Activated CD4-positive, alpha-beta T cell treated with anti-CD3 and anti-CD28 coated beads for 24 hours (primary cell): Measurements from ENCODE around the gene CCDC9B.

ENCODE experiments used
- DNase-seq, 2 donors: peaks; one replicate each; pipeline ENCODE4 v3.0.0-alpha.2; 2020; ENCODE audit warnings: low read depth in 2 of 2

The CCDC9B gene

DNA sequence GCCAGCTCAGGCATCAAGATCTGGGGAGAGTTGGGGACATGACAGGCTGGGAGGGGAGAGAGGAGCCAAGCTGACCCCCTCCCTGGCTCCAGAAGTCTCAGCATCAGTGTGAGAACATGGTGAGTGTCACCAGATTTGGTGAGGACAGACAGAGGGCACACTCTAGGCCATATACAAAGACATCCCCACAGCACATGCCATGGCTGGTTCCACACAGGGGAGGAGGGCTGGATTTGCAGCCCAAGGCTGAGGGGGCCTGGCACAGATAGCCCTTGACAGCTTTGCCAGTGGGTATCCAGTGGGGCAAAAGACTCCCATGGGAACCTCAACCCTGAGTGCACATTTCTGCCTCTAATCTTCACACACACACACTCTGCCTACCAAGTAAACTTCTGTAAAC lies 47.7 kb downstream of the CCDC9B start:
- no peak for DNase-seq

GRCh38 chr15:40292246-40292645 lies 48.5 kb downstream of the CCDC9B start:
- no peak for DNase-seq

DNA sequence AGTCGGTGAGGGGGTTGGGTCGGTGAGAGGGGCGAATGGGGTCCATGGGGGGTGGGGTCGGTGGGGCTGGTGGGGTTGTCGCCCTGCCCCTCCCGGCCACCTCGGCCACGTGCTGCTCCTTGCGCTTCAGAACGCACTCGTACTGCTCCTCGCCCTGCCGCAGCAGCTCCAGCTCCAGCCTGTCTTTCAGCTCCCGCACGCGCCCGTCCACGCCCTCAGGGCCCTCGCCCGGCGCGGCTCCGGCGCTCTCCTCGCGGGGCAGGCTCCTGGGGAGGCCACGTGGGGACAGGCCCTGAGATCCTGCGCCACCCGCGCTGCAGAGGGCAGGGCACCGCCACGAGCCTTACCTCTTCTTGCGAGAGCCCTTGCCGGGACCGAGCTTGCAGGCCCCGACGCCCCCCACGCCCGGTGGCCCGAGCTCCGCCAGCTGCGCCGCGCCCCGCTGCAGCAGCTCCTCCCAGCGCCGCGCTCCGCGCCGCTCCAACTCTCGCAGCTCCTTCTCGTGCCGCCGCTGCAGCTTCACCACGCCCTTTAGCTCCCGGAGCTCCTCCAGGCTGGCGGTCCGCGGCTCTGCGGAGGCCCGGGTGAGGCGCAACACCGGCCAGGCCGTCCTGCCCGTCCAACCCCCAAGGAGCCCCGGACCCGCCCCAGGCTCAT lies 49.7 kb downstream of the CCDC9B start:
- DNase-seq, result no peak

- DNase-seq, result no peak
These were observed 50.2 kb downstream of the CCDC9B start for GRCh38 chr15:40290545-40290917.

DNA sequence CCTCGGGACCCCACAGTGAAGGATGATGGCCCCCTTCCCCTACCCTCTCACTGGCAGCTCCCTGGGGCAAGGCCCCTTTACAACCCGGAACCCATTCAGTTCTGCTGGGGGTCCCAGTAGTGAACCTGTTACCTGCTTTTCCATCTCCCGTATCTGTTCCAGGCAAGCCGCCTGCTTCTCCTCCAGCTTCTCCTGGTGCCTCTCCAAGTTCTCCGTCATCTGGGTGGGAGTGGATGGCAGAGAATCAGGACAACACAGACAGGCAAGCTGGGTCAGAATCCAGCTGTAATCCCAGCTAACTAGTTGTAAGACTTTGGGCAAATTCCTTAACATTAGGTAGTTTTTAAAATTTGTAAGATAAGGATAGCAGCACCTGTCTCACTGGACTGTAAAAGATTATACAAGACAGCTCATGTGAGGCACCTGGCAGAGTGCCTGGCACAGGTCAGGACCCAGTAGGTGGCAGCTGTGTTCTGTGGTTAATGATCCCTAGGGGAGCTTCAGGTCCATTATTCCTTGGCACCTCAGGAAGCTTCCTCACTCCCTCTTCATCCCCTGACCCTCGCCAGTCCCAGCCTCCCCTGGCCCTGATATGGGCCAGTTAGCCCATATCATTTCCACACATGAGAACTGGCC lies 51.5 kb downstream of the CCDC9B start:
- no peak for DNase-seq

- DNase-seq, result no peak
These were observed 52.8 kb downstream of the CCDC9B start for GRCh38 chr15:40287968-40288367.

- DNase-seq, result no peak
These were observed 53.2 kb downstream of the CCDC9B start for GRCh38 chr15:40287505-40287904.

- DNase-seq, result no peak
These were observed 53.9 kb downstream of the CCDC9B start for GRCh38 chr15:40286794-40287193.

- DNase-seq, result no peak
These were observed 54.6 kb downstream of the CCDC9B start for GRCh38 chr15:40286061-40286532.

DNA sequence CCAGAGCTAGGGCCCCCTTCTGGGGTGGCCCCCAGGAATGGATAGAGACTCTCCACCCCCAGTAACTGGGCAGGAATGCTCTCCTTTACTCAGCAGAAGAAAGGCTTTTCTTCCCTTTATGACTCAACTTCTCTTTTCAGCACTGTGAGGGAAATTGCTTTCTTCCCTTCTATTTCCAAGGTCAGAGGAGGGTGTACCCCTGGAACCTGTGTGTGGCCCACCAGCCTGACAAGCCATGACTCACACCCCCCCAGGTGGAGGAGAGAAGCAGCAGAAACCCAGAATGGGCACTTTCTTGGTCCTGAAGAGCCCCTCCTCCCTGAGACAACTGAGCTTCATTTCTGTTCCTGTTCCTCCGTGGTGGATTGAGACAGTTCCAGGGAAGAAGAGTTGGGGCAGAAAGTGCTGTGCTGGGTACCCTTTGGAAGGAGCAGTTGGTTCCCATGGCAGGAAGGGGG lies 55.2 kb downstream of the CCDC9B start:
- DNase-seq, result no peak

DNA sequence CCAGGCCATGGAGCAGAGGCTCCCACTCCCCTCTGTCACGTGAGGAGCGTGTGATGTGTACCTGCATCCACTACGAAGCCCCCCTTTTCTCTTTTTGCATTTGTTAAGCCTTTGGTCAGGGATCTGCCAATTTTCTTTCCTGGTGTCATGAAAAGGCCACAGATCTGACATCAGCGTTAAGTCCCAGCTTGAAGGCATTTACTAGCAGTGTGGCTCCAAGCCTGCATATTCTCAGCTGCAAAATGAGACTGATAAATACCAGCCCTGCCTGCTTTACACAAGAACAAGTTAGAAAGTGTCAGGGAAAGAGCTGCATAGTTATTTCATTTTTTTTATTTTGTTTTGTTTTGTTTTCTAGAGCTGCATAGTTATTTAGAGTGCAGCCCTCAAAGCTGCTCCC lies 55.6 kb downstream of the CCDC9B start:
- DNase-seq, result no peak

DNA sequence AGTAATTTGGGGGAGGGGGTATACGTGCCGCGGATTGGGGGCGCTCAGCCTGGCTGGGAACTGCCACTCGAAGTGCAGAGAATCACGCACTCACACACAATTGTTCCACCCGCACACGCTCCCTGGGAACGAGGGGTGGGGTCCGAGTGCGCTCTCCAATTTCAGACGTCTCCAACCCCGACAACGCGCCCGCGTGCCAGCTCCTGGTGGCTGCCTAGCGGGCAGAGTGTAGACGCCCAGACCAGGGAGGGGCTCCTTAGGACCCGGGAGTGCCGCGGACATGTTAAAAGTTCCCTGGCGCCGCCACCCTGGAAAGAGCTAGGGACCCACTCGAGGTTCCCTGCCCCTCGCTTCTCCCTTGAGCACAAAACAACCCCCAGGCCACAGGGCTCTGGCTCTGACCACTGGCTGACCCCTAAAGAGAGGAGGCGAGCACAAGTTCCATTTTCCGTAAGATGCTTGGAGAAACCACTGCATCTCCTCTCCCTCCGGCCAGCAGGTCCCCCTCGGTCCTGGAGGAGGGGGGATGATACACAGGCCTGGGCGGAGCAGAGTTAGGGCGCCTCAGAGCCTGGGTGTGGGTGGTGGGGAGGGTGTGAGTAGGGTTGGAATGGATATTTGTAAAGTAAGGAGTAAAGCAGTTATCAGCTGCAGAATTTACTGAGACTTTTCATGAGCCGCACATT lies 57.0 kb downstream of the CCDC9B start:
- DNase-seq, result no peak

DNA sequence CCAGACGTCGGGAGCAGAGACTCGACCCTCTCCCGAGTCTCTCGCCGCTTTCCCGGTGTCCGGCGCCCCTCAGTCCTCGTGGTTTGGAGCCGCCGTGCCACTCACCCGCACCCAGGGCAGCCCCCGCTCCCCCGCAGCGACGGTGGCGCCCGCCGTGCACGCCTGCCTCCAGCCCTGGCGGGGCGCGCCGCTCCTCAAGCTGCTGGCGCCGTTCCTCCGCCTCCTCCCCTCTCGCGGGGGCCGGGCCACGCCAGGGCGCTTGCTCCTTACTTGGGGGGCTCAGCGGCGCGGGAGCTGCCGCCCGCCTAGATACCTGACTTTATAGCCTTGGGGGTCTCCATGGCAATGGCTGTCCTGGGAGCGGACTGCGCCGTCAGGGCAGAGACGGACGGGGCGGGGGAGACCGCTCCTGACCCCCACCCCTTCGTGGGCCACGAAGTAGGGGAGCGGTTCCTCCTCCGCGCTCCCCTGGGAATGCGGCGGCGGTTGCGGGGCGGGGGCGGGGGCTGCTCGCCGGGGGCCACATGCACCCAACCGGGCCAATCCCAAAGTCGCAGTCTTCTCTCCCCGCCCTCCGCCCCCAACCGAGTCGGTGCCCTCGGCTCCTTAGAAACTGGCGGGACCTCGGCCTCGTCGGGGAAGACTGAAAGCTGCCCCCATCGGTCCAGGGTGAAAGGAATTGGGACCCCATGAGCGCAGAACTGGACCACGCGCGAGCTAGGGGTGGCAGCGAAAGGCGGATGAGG lies 57.7 kb downstream of the CCDC9B start, which contains the start of gene ANKRD63:
Gene ANKRD63 (minus strand): TSS at position 196 of the 746 bp plus-strand sequence. CDS start 478 bp downstream, outside the sequence.
- DNase-seq, result peak in 1 of 2 donors; percentile 15

GRCh38 chr15:40282147-40282868 lies 58.4 kb downstream of the CCDC9B start:
- DNase-seq, result peak in 1 of 2 donors; percentile 34

DNA sequence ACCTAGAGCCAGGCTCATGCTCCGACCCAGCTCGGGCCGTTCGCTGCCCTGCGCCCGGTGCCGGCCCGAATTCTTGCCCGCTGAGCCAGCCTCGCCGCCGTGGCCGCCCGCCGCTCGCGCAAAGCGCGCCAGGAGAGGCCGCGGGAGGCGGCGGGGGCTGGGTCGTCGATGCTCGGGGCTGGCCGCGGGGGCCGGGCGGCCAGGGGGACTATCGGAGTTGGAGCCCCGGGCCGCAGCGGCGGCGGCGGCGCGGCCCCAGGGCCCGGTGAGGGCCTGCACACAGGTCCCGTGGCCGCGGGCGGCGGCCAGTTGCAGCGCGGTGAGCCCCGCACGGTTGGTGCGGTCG lies 59.0 kb downstream of the CCDC9B start:
- DNase-seq, result no peak
